Hepatocyte (in vitro differentiated cells): ENCODE data around the gene NIN.

Experiments used
- CTCF ChIP-seq: fragments of 200-600 bp; sonication (generic); IDR thresholded peaks from 2 replicates; pipeline ENCODE4 v1.5.1; 2016; ENCODE audit warnings: antibody characterized with exemption, mild to moderate bottlenecking; ENCODE audit not compliant: poor library complexity
- EZH2 ChIP-seq: fragments of 200-600 bp; sonication (generic); IDR thresholded peaks from 2 replicates; pipeline ENCODE4 v1.6.1; 2016; ENCODE audit warnings: antibody characterized with exemption, mild to moderate bottlenecking, borderline replicate concordance
- EZH2phosphoT487 ChIP-seq: fragments of 200-600 bp; sonication (generic); IDR thresholded peaks from one replicate; pipeline ENCODE4 v1.6.1; 2018; ENCODE audit warnings: antibody characterized with exemption, mild to moderate bottlenecking, low read depth, moderate library complexity; ENCODE audit not compliant: unreplicated experiment, severe bottlenecking

GRCh38 chr14:50835280-50835679, 4.3 kb upstream of the NIN start:
- no peak for TF ChIP-seq CTCF
- no peak for TF ChIP-seq EZH2
- TF ChIP-seq EZH2phosphoT487 = no peak
